ENCODE results near the gene ODF2.

Gene ODF2

DNA sequence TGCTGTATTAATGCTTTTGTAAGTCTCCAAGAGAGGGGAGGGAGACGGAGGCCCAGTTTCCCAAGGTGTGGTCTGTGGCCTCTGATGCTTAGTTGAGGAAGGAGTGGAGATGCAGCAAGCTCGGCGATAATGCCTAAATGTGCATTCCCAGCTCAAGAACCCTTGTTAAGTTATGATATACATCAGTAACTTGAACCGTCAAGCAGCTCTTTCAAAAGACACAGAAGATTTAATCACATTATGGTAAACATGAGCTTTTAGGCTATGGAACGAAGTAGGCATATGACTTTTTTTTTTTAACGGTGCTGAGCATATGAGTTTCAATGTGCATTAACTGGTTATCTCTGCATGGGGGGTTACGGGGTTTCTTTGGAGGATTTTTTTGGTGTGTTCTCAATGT, 26.4 kb downstream of the ODF2 start:
- H3K4me3 ChIP-seq (replicated peaks; ENCODE audit: low read depth, low read length), result no peak overlapping the region
- TF ChIP-seq, protein P1, sequence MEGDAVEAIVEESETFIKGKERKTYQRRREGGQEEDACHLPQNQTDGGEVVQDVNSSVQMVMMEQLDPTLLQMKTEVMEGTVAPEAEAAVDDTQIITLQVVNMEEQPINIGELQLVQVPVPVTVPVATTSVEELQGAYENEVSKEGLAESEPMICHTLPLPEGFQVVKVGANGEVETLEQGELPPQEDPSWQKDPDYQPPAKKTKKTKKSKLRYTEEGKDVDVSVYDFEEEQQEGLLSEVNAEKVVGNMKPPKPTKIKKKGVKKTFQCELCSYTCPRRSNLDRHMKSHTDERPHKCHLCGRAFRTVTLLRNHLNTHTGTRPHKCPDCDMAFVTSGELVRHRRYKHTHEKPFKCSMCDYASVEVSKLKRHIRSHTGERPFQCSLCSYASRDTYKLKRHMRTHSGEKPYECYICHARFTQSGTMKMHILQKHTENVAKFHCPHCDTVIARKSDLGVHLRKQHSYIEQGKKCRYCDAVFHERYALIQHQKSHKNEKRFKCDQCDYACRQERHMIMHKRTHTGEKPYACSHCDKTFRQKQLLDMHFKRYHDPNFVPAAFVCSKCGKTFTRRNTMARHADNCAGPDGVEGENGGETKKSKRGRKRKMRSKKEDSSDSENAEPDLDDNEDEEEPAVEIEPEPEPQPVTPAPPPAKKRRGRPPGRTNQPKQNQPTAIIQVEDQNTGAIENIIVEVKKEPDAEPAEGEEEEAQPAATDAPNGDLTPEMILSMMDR (IDR thresholded peaks at IDR 0.05; ENCODE audit: low read length, missing control alignments), result no peak
- DNase-seq (ENCODE audit: low read depth), result no peak

- no peak for DNase-seq (ENCODE audit: low read depth)
- H3K4me3 ChIP-seq (replicated peaks; ENCODE audit: low read depth, low read length), result no peak overlapping the region
- TF ChIP-seq, protein P1 (IDR thresholded peaks at IDR 0.05; ENCODE audit: low read length, missing control alignments), result no peak
Measured at GRCh38 chr9:128484686-128485413, 29.0 kb downstream of the ODF2 start.

- TF ChIP-seq, protein P1 (IDR thresholded peaks at IDR 0.05; ENCODE audit: low read length, missing control alignments), result no peak
- H3K4me3 ChIP-seq (replicated peaks; ENCODE audit: low read depth, low read length), result no peak overlapping the region
- DNase-seq (ENCODE audit: low read depth), result no peak
Measured at GRCh38 chr9:128485414-128485855, 29.6 kb downstream of the ODF2 start.

GRCh38 chr9:128486201-128486600, 30.4 kb downstream of the ODF2 start:
- no peak for DNase-seq (ENCODE audit: low read depth)
- TF ChIP-seq, protein P1 (IDR thresholded peaks at IDR 0.05; ENCODE audit: low read length, missing control alignments), result no peak

GRCh38 chr9:128493424-128493823, 37.6 kb downstream of the ODF2 start:
- no peak overlapping the region for H3K4me3 ChIP-seq (replicated peaks; ENCODE audit: low read depth, low read length)
- TF ChIP-seq, protein P1 (IDR thresholded peaks at IDR 0.05; ENCODE audit: low read length, missing control alignments), result no peak
- no peak for DNase-seq (ENCODE audit: low read depth)

More at GRCh38 chr9:128486201-128486600, 30.4 kb downstream of the ODF2 start:
- H3K4me3 ChIP-seq (replicated peaks; ENCODE audit: low read depth, low read length), result no peak overlapping the region

GRCh38 chr9:128494108-128494745, 38.4 kb downstream of the ODF2 start:
- DNase-seq (ENCODE audit: low read depth), result peak; percentile 61
- no peak overlapping the region for H3K4me3 ChIP-seq (replicated peaks; ENCODE audit: low read depth, low read length)
- TF ChIP-seq, protein P1 (IDR thresholded peaks at IDR 0.05; ENCODE audit: low read length, missing control alignments), result no peak

All from fibroblast of pulmonary artery (primary cell).